GM12865 (cell line): ENCODE results near the gene RBMS3.

ENCODE experiments used
- DNase-seq: peaks from one replicate; pipeline ENCODE4 v3.0.0; 2010; ENCODE audit warnings: low read depth
- H3K4me3 ChIP-seq: 2 replicates; pipeline ENCODE4 v1.5.1; 2011; ENCODE audit warnings: mild to moderate bottlenecking, low read depth, low read length, control low read depth
- TF ChIP-seq, protein P1 (sequence below): IDR thresholded peaks from 2 replicates; pipeline ENCODE4 v1.5.1; 2011; ENCODE audit warnings: low read length, control low read depth, low read depth, inconsistent platforms; ENCODE audit not compliant: insufficient read depth; ENCODE audit errors: missing control alignments

Gene RBMS3

DNA sequence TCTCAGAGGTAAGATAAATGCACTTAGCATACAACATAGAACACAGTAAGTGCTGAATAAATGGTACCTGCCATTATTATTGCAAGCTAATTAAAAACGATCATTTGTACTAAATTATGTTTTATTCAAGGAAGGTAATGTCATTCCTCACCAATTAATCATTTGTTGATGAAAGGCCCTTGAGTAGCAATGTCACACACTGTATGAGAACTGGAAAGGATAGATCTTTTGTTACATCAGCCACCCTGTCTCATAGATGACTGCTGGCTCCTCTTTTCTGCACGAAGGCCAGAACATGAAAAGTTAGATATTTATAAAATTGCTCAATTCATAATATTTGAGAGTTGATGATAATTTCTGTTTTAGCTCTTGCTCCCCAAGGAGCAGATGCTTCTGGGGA is 415.4 kb downstream of the RBMS3 start:
- no peak for DNase-seq
- TF ChIP-seq, protein P1, sequence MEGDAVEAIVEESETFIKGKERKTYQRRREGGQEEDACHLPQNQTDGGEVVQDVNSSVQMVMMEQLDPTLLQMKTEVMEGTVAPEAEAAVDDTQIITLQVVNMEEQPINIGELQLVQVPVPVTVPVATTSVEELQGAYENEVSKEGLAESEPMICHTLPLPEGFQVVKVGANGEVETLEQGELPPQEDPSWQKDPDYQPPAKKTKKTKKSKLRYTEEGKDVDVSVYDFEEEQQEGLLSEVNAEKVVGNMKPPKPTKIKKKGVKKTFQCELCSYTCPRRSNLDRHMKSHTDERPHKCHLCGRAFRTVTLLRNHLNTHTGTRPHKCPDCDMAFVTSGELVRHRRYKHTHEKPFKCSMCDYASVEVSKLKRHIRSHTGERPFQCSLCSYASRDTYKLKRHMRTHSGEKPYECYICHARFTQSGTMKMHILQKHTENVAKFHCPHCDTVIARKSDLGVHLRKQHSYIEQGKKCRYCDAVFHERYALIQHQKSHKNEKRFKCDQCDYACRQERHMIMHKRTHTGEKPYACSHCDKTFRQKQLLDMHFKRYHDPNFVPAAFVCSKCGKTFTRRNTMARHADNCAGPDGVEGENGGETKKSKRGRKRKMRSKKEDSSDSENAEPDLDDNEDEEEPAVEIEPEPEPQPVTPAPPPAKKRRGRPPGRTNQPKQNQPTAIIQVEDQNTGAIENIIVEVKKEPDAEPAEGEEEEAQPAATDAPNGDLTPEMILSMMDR = no peak
- H3K4me3 ChIP-seq = no peak overlapping the region

DNA sequence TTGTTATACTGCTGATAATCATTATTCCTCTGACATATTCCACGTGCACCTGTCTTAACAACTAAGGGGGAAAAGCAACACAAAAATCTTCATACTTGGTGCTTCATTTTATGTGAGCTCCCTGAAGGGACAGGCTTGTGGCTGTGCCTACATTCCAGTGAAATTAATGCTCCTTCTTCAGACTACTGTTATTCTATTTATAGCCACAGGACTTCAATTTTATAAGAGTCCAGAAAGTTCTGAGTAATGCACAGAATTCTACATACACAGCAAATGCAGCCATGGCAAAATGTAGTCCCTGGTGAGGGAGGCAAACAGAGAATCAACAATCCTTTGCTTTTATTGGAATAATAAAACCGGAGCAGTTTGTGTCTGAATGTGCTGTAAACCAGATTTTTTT is 417.1 kb downstream of the RBMS3 start:
- no peak overlapping the region for H3K4me3 ChIP-seq
- no peak for DNase-seq
- TF ChIP-seq, protein P1 = no peak

- H3K4me3 ChIP-seq = no peak overlapping the region
- TF ChIP-seq, protein P1 = no peak
- no peak for DNase-seq
Observed at GRCh38 chr3:29700256-29700655, 419.4 kb downstream of the RBMS3 start.

DNA sequence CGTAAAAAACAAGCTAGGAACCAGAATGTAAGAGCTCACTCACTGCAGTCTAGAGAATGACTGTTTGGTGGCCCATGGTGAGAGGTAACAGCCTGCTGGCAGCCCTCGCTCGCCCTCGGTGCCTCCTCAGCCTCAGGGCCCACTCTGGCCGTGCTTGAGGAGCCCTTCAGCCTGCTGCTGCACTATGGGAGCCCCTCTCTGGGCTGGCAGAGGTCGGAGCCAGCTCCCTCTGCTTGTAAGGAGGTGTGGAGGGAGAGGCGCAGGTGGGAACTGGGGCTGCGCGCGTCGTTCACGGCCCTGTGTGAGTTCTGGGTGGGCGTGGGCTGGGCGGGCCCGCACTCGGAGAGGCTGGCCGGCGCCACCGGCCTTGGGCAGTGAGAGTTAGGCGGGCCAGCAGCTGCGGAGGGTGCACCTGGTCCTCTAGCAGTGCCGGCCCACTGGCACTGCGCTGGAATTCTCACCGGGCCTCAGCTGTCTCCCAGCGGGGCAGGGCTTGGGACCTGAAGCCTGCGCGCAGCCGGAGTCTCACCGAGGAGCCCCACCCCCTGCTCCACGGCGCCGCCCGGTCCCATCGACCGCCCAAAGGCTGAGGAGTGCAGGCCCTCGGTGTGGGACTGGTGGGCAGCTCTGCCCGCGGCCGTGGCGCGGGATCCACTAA is 420.6 kb downstream of the RBMS3 start:
- no peak for DNase-seq
- TF ChIP-seq, protein P1 = no peak

GRCh38 chr3:29705906-29706844 is 425.3 kb downstream of the RBMS3 start:
- TF ChIP-seq, protein P1 = no peak
- no peak overlapping the region for H3K4me3 ChIP-seq
- DNase-seq = no peak

More for the DNA sequence above, 420.6 kb downstream of the RBMS3 start:
- no peak overlapping the region for H3K4me3 ChIP-seq

GRCh38 chr3:29708884-29709283 is 428.0 kb downstream of the RBMS3 start:
- no peak for DNase-seq

More at GRCh38 chr3:29708884-29709283, 428.0 kb downstream of the RBMS3 start:
- no peak overlapping the region for H3K4me3 ChIP-seq
- TF ChIP-seq, protein P1 = no peak
